Hepatocyte (in vitro differentiated cells): ENCODE data around the gene MAU2.
"Not testable (repeated sequence)": the region's sequence is repeated elsewhere in the genome, so short reads cannot be mapped to it uniquely, and the experiment has no call there.

Source experiments
- EZH2 ChIP-seq: fragments of 200-600 bp; sonication (generic); IDR thresholded peaks from 2 replicates; pipeline ENCODE4 v1.6.1; 2016; ENCODE audit warnings: antibody characterized with exemption, mild to moderate bottlenecking, borderline replicate concordance
- EZH2phosphoT487 ChIP-seq: fragments of 200-600 bp; sonication (generic); IDR thresholded peaks from one replicate; pipeline ENCODE4 v1.6.1; 2018; ENCODE audit warnings: antibody characterized with exemption, mild to moderate bottlenecking, low read depth, moderate library complexity; ENCODE audit not compliant: unreplicated experiment, severe bottlenecking
- TF ChIP-seq, protein P1 (sequence below): fragments of 200-600 bp; sonication (generic); IDR thresholded peaks from 2 replicates; pipeline ENCODE4 v1.5.1; 2016; ENCODE audit warnings: antibody characterized with exemption, mild to moderate bottlenecking; ENCODE audit not compliant: poor library complexity

- TF ChIP-seq, protein P1, sequence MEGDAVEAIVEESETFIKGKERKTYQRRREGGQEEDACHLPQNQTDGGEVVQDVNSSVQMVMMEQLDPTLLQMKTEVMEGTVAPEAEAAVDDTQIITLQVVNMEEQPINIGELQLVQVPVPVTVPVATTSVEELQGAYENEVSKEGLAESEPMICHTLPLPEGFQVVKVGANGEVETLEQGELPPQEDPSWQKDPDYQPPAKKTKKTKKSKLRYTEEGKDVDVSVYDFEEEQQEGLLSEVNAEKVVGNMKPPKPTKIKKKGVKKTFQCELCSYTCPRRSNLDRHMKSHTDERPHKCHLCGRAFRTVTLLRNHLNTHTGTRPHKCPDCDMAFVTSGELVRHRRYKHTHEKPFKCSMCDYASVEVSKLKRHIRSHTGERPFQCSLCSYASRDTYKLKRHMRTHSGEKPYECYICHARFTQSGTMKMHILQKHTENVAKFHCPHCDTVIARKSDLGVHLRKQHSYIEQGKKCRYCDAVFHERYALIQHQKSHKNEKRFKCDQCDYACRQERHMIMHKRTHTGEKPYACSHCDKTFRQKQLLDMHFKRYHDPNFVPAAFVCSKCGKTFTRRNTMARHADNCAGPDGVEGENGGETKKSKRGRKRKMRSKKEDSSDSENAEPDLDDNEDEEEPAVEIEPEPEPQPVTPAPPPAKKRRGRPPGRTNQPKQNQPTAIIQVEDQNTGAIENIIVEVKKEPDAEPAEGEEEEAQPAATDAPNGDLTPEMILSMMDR: not testable (repeated sequence)
- not testable (repeated sequence) for TF ChIP-seq EZH2, EZH2phosphoT487
Observed at GRCh38 chr19:19350756-19351155, 30.1 kb downstream of the MAU2 start.
